NCI-H69 (cell line): ENCODE data around the gene SPDYC.

Experiments
- DNase-seq: peaks from one replicate; lab custom pipeline; 2025; lab: John Stamatoyannopoulos, UW

SPDYC gene, protein sequence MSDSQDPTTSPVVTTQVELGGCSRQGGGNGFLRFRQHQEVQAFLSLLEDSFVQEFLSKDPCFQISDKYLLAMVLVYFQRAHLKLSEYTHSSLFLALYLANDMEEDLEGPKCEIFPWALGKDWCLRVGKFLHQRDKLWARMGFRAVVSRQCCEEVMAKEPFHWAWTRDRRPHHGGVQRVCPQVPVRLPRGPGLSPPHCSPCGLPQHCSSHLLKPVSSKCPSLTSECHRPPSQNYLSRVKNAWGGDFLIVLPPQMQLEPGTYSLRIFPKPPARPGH

DNA sequence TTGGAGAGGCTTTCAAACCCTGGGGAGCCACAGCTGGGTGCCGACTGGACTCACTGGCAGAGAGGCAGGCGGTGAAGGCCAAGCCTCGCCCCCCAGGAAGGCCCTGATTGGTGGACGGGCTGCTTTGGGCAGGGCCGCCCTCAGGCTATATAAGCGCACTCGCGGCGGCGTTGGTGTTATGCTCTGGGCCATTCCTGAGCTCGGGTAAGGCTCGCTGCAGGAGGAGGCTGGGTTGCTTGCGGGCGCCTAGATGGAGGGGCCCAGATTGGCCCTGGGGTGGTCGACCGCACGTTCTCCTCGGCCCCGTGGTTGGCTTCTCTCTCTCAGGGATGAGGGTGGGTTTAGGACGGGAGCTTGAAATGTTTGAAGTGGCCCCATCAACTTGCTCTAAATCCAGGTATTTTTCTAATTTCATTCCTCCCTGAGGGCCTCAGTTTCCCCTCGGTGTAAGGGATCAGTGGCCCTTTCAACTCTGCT, at the start of gene SPDYC:
TSS of gene SPDYC (plus strand) at position 176 of the 477 bp plus-strand sequence. CDS start 1,125 bp downstream, outside the sequence.
- peak; percentile 51 for DNase-seq

DNA sequence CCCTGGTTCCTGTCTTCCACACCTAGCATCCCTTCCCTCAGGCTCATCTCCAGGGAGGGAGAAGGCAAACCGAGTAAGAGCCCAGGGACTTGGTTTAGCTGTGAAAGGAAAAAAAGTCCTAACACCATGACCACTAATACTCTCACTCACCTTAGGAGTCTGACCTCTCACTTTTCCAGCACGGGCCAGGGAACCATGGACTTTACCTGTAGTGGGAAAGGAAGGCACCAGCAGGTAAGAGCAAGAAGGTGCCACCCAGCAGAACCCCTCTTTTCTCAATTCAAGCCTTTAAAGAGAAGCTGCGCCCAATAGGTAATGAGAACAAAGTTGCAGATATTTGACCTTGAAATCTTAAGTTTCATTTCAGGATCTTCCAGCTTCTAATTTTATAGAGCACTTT, 49.2 kb upstream of the SPDYC start:
- no peak for DNase-seq

DNA sequence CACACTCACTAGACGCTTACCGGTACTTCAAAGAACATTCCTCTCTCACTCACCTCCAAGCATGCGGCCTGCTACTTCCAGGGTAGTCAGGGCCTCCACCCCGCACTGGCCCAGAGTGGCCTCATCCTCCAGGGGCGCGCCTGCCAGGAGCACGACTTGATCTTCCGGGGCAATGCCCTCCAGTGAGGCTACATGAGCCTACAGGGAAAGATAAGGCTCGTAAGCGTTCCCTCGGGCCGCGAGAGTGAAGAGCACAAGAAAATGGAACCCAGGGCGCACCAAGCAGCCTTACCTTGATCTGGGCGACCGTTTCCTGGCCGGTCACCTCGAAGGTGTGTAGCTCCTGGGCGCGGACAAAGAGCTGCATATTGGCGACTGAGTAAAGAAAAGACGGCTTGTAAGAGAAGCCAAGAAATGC, 48.6 kb upstream of the SPDYC start:
- DNase-seq = peak; percentile 35

DNA sequence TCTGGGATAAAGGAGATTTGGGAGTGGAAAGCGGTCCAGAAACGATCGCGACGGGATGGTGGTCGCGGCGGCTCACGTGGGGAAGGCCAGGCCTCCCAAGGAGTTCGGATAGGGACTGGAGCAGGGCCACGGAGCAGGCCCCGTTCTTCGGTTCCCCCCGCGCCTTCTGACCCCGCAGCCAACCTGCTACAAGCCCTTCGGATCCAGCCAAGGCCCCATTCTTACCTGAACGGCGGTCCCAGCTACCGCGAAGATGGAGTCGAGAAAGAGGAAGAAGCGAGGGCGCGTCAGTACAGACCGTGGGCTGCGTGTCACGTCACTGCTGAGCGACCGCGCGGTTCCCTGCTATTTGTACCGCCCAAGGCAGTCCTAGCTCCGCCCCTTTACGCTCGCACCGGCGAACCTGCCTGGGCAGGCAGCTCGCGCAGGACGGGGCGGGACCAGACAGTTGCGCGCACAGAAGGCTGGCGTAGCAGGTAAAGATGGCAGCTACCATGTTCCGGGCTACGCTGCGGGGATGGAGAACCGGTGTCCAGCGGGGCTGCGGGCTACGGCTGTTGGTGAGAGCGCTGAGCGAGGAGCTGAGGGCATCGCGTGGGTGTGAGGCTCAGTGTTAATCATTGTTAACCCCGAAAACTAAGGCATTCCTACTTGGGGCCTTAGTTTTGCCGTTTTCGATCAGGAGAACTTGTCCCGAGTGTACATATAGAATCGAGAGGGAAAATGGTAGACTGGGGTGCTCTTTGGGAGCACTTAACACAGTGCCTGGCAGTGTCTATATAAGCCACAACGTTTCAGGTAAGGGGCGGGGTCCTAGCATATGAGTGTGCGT, 48.0 kb upstream of the SPDYC start, which contains the start of the genes FAU and MRPL49:
TSS of gene FAU (minus strand) at position 270 of the 832 bp plus-strand sequence. CDS start 321 bp downstream, outside the sequence.
TSS of gene MRPL49 (plus strand) at position 457 of the 832 bp plus-strand sequence. CDS start at position 483, 26 bp downstream.
- DNase-seq = peak; percentile 99

DNA sequence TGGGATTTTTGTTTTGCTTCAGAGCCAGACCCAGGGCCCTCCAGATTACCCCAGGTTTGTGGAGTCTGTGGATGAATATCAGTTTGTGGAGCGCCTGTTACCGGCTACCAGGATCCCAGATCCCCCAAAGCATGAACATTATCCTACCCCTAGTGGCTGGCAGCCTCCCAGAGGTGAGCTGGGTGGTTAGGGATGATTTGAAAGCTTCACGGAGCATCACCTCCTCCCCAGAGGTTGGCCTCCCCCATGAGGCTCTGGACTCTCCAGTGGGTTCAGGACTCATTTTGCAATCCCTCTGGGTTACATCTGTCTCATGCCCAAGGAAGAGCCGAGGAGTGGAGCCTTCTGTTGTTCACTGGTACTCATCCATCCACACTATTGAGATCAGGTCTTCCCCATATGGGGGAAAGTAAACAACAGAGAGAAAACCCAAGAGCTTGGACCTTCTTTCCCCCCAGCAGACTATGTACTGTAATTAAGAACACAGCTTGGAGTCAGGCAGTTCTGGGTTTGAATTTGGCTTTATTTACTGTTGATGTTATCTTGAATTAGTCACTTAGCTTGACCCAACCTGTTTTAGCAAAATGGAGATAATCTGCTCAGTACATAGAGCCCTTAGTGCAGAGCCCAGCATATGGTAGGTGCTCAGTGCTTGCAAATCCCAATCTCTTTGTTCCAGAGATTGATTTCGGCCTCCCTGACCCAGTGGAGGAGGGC, 45.4 kb upstream of the SPDYC start:
- no peak for DNase-seq

DNA sequence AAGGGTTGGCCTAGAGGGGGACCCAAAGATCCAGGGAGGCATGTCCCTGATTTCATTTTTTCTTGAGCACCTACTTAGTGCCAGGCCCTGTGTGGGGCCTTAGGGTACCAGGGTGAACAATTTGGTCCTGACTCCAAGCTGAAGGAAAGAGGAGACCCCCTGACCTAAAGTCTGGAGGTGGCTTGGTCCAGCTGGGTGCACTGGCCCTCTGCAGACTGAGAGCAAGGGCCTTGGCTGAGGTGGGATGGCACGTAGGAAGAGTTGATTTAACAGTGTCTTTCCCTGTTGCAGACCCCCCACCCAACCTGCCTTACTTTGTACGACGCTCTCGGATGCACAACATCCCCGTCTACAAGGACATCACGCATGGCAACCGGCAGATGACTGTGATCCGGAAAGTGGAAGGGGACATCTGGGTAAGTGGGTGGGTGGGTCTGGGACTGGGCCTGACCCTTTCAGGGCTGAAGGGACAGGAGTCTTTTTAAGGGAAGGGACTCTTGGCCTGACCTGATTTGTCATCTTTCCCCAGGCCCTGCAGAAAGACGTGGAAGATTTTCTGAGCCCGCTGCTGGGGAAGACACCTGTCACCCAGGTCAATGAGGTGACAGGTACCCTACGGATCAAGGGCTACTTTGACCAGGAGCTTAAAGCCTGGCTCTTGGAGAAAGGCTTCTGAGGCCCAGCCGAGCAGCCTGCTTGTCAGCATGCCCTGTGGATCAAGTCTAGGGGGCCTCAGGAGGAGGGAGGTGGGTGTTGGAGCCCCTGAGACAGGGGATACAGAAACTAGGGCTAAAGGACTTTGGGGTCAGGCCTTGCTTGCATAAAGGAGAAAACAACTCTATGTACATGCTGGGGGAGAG, 44.6 kb upstream of the SPDYC start:
- no peak for DNase-seq

DNA sequence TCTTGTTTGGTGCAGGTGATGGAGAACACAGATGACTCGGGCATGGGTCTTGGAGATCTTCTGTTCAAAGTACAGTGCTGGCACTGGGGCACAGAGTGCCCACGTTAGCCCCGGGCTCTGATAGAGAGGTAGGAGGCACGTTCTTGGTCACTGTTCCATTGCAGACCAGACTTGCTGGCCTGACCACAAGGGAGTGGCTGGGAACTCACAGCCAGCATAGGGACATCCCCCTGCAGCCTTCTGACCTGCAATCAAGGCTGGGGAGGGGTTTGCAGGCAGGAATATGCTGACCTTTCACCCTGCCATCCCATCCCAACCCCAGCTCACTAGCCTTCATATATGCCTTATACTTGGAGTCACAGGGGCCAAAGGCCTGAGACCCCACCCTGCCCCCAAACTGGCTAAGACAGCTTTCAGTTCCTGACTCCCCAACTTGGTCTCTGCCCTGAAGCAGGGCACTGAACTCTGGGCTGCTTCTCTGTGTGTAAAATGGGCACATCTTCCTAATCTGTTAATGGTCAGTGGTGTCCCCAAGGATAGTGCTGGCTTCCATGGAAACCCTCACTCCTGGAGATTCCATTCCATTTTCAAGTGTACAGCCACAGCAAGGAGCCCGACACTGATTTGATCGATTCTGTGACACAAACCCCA, 43.3 kb upstream of the SPDYC start:
- DNase-seq = no peak

DNA sequence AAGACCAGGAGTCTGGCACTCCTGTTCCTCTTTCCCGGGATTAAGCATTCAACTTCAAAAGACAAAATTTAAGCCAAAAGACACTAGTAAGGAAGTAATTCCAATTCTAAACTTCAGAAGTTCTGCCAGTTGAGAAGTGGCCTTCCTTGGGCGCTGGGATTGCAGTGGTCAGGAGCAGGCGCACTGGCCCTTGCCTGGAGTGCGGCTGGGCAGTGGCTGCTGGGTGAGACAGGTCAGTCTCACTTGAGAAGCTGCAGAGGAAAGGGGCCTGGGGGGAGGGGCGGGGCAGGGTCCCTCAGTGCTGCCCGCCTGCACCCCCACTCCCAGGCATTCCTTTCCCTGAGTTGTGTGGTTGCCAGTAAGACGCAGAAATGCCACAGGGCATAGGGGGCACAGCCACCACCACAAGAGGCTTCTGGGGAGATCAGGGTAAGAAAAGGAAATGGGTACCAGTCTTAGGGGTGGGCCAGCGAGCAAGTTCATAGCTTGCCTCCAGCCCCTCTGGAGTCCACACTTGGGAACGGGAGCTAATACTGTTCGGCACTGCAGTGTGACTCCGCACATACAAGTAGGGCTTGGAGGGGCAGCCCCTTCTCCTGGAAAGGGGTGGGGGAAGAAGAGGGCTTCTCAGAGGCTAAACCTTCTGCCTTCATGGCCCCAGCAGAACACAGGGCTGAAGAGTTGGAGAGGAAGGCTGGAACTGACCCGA, 42.4 kb upstream of the SPDYC start:
- DNase-seq = no peak

DNA sequence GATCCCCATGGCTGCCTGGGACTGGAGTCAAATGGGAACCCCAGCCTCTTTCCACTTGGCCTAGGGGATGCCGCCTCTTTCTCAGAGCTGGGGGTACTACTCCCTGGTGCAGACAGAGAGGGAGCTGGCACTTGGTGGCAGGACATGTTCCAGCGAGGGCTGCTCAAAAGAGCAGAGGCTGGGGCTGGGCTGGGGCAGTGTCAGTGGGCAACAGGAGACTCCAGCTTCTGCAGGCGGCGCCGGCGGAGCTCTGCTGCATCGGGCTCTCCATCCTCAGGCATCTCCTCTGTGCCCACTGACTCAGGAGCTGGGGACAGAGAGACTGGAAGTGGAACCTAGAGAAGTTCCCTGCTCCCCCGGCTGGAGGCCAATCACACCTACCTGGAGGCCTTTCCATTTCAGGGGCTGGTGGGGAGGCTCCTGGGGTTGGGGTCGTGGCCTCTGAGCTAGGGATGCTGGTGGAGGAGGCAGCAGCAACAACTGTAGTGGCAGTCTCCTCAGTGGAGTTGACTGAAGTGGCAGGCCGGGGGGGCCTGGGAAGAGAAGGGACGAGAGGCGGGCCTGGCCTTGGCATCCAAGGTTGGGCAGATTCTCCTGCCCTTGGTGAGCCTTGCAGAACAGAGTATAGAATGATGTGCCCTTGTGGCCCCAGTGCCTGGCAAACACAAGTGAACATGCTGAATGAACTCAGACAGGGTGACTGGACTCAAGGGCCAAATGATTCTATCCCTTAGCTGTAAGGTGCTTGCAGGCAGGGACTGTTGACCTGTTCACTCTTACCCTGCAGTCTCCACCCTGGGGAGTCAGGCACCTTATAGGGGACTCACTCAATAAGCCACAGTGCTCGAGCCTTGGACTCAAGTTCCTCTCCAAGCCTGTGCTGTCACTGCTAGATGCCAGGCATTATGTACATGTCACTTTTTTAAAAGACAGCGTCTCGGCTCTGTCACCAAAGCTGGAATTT, 41.6 kb upstream of the SPDYC start:
- no peak for DNase-seq

DNA sequence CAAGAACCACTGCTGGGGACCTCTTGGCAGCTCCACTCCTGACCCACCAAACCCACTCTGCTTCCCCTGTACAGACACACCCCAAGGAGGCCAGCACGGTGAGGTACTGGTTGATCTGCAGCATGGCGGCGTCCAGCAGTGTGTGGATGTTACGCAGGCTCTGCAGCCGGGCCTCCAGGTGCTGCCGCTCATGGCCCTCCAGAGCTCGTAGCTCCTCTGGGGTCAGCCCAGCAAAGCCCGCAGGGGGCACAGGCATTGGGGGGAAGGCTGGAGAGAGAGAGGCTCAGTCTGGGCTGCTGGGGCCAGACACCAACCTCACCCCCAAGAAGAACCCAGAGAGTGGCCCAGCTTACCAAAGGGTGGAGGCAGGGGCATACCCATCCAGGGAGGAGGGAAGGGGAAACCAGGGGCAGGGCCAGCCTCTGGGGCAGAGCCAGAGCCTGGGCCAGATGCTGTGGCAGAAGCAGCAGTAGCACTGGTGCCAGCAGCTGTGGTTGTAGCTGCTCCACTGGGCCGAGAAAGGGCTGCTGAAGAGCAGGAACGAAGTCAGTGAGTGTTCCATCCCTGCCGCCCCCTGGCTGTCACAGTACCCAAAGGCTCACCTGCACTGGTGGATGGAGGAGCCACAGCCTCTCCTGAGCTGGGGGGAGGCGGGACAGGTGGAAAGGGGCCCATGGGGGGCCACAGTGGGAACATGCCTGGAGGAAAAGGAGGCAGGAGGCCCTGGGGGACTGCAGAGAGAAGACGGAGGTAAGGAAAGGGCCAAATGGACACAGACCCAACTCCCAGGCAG, 40.2 kb upstream of the SPDYC start:
- no peak for DNase-seq

DNA sequence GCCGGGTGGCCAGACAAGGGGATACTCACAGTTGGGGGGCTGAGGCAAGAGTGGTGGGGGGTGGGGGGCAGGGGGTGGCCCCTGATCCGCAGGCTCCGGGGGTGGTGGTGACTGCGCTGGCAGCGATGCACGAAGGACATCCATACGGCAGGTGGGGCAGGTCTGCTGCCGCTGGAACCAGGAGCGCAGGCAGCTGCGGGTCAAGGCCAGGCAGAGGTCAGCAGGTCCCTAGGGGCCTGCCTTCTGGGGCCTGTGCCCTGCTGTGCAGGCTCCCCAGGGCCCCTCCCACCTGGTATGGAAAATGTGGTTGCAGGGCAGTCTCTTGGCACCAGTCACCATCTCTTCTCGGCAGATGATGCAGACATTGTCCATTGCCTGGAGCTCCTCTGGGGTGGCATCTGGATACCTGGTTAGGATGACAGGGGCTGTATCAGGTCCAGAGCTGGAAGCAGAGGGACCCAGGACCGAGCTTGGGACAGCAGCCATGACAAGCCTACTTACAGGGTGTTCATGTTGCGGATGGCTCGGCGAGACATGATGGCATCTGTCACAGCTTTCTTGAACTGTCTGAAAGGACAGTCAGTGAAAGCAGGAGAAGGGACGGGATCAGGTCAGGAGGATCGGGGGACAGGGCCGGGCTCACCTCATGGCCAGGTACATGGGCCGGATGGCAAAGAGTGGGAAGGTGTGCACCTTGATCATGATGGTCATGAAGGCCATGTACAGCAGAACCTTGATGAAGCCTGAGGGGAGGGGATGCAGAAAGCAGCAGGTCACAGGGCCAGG, 39.2 kb upstream of the SPDYC start:
- no peak for DNase-seq

DNA sequence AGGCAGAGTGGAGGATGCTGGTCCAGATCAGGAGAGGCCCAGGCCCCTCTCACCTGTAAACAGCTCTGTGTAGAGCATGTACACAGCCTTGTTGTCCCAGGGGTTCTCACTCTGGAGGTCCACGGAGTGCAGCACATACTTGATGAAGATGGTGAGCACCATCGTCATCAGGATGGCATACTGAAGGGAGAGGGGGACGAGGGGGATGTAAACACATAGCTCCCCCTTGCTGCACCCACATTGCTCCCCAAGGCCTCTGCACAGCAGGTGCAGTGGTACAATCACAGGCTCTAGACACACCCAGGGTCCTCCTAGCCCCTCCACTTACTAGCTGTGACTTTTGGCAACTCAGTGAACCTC, 38.6 kb upstream of the SPDYC start:
- DNase-seq = no peak

DNA sequence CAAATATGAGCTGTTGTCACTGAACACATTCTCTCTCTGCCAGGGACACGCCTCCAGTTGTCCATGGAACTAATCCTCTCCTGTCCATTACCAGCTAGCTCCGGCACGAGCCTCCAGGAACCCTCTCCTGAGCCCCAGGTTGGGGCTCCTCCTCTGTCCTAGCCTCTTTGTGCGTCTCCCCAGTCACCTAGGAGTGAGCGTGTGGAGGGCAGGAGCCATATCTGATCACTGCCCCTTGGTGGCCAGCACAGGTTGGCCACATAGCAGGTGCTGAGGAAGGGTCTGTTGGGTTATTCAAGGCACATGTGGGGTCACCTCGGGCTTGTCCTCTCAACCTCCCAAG, 38.2 kb upstream of the SPDYC start:
- DNase-seq = no peak

DNA sequence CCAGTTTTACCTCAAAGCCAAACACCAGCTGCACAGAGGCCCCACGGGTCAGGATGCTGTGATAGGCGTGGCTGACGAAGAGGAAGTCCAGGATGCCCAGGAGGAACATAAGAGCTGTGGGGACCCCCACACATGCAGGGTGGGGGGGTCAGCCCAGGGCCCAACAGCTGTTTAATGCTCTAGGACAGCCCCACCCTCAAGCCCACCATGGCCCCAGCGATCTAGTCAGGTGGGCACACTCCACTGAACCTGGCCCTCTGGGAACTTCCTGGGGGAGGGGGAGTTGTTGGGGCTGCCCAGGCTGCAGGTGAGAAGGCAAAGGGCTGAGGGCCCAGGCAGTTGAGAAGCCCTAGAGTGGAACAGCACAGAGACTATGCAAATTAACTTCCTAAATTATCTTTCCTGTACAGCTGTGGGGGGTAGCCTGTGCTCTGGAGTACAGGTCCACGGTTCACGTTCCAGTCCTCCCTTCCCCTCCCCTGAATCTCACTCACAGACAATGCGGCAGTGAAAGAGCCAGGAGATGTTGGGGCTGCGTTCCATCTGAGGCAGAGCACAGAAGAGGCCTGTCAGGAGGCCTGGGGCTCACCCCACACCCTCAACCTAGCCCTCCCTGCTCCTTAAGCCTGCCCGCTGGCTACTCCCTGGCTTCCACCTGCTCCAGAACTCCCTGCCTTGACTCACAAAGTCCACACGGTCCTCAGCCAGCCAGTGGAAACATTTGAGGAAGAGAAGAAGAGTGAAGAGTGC, 37.6 kb upstream of the SPDYC start:
- no peak for DNase-seq

DNA sequence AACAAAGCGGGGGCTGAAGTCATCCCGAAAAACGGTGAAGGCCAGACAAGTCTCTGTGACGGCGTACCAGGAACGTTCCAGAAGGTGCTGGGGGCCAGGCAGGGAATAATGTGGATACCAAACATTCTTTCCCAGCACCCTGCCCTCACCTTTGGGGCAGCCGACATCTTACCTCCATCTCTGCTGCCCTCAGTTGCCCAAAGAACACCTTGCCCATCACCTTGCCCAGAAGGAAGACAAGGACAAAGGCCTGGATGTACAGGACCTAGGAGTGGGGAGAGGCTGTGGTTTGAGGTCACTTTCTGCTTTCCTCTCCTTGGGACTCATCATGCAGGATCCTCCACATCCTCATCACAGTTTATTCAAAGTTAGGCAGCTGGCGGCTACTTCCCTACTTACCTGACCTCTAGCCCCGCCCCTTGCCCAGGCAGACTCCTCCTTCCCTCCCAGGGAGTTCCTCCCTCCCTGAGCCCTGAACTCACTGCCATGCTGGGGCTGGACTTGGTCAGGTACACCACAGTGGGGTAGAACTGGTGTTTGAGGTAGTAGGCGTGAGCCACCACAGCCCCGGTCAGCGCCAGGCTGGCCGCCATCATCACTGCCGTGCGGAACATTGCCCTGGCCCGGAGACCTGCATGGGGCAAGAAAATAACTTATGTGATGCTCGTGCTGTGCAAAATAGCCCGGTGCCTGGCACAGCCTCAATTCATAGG, 36.9 kb upstream of the SPDYC start:
- DNase-seq = peak; percentile 46

DNA sequence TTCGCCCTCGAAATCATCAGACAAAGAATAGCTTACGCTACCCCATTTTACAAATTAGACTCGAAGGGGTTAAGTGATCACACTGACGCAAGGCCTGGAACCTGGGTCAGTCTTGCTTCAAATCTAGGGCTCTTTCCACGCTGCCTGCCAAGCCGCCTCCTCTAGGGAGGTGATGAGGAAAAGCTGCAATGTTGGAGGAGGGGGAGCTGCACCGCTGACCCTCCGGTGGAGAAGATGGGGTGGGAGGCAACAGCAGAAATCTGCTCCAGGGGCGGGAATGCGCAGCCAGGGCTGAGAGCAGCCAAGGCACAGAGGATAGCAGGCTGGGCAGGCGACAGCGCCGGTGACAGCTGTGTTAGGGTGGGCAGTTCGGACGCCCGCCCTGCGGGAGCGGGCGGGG, 36.3 kb upstream of the SPDYC start:
- peak; percentile 35 for DNase-seq
